H1 (cell line): ENCODE data around the gene ZMYND15. TPM values are rescaled to one million over a fixed set of nuclear protein-coding genes. Genes with fewer than 3 reads are reported as not detected.

Source experiments
- CTCF ChIA-PET: fragments of 300-600 bp; sonication (Branson Sonifier 250); formaldehyde crosslinking; loops from one replicate; lab custom pipeline; 2021; ENCODE audit not compliant: partially characterized antibody; lab: Charles Lee
- POLR2A ChIA-PET: fragments of 300-600 bp; sonication (Branson Sonifier 250); formaldehyde crosslinking; loops from one replicate; lab custom pipeline; 2021; ENCODE audit warnings: inconsistent platforms; ENCODE audit not compliant: partially characterized antibody; lab: Charles Lee
- DNase-seq, 2 experiments: peaks; one replicate each; pipeline versions ENCODE4 v3.0.0 to v3.0.0-alpha.2; 2010 to 2022; ENCODE audit warnings: low spot score in 2 of 2, low read depth in 1 of 2, mixed read lengths in 1 of 2
- FAIRE-seq: peaks from 2 replicates; lab custom pipeline; 2011; peaks lifted over from hg19 to GRCh38; lab: Jason Lieb, UNC
- H2AFZ ChIP-seq: 2 replicates; pipeline ENCODE4 v1.8.1; 2012; ENCODE audit warnings: low read length, inconsistent platforms
- H2AK5ac ChIP-seq: 2 replicates; pipeline ENCODE4 v1.6.1; 2013; ENCODE audit warnings: low read depth, low read length
- H2BK120ac ChIP-seq: replicated peaks from 2 replicates; pipeline ENCODE3; 2013; ENCODE audit warnings: low read depth, low read length, inconsistent platforms
- H2BK12ac ChIP-seq: 2 replicates; pipeline ENCODE4 v1.6.1; 2013; ENCODE audit warnings: low read depth, low read length
- H2BK15ac ChIP-seq: 2 replicates; pipeline ENCODE4 v1.6.1; 2013; ENCODE audit warnings: low read length
- H2BK20ac ChIP-seq: 2 replicates; pipeline ENCODE4 v1.6.1; 2013; ENCODE audit warnings: low read length
- H2BK5ac ChIP-seq: 2 replicates; pipeline ENCODE4 v1.6.1; 2013; ENCODE audit warnings: low read depth, low read length
- H3K14ac ChIP-seq: 2 replicates; pipeline ENCODE4 v1.6.1; 2013; ENCODE audit warnings: inconsistent platforms; ENCODE audit not compliant: insufficient read length
- H3K18ac ChIP-seq: 2 replicates; pipeline ENCODE4 v1.6.1; 2013; ENCODE audit warnings: low read length; ENCODE audit errors: extremely low read depth
- H3K23ac ChIP-seq: 2 replicates; pipeline ENCODE4 v1.6.1; 2013; ENCODE audit warnings: inconsistent platforms; ENCODE audit not compliant: insufficient read length
- H3K23me2 ChIP-seq: 2 replicates; pipeline ENCODE4 v1.6.1; 2013; ENCODE audit warnings: low read depth, low read length
- H3K27ac ChIP-seq: 2 replicates; pipeline ENCODE4 v1.6.1; 2011; ENCODE audit warnings: low read depth, low read length, inconsistent platforms
- H3K27me3 ChIP-seq, 4 experiments: replicated peaks in 1 of 4; 1 replicate in 1 of 4; 2 replicates in 3 of 4; pipeline versions ENCODE4 v1.6.1 to v1.8.1; 2011 to 2013; ENCODE audit warnings: low read length in 3 of 4, mild to moderate bottlenecking in 3 of 4, inconsistent platforms in 2 of 4, mixed read lengths in 2 of 4, moderate library complexity in 1 of 4; ENCODE audit not compliant: control insufficient read depth in 3 of 4, insufficient read depth in 3 of 4; ENCODE audit errors: extremely low read depth in 1 of 4
- H3K36me3 ChIP-seq, 4 experiments: 2 replicates each; pipeline versions ENCODE4 v1.6.1 to v1.8.1; 2011 to 2013; ENCODE audit warnings: mild to moderate bottlenecking in 4 of 4, low read length in 3 of 4, moderate library complexity in 2 of 4, control low read depth in 1 of 4, inconsistent platforms in 1 of 4; ENCODE audit not compliant: insufficient read depth in 4 of 4, control insufficient read depth in 2 of 4
- H3K4ac ChIP-seq: replicated peaks from 2 replicates; pipeline ENCODE3; 2013; ENCODE audit warnings: low read length, low read depth, mixed read lengths, inconsistent platforms; ENCODE audit not compliant: insufficient read length
- H3K4me1 ChIP-seq, 4 experiments: replicated peaks in 1 of 4; 1 replicate in 1 of 4; 2 replicates in 3 of 4; pipeline versions ENCODE4 v1.6.1 to v1.8.1; 2011 to 2013; ENCODE audit warnings: low read length in 3 of 4, inconsistent platforms in 2 of 4, mixed read lengths in 1 of 4; ENCODE audit not compliant: insufficient read depth in 4 of 4, control insufficient read depth in 3 of 4
- H3K4me2 ChIP-seq, 2 experiments: 2 replicates each; pipeline versions ENCODE4 v1.6.1 to v1.8.1; 2011 to 2013; ENCODE audit warnings: low read depth in 2 of 2, low read length in 2 of 2, control low read depth in 1 of 2, inconsistent platforms in 1 of 2, mild to moderate bottlenecking in 1 of 2; ENCODE audit not compliant: insufficient read depth in 1 of 2
- H3K4me3 ChIP-seq, 4 experiments: fragments of 200-600, 300-600 bp in 1 of 4; sonication (generic), shearing (Covaris generic), sonication (Bioruptor Twin) in 1 of 4; 2 replicates each; pipeline versions ENCODE4 v1.5.1 to v1.8.1; 2011 to 2016; ENCODE audit warnings: low read length in 4 of 4, low read depth in 3 of 4, control low read depth in 2 of 4, inconsistent platforms in 2 of 4, mild to moderate bottlenecking in 2 of 4, mixed read lengths in 1 of 4, moderate library complexity in 1 of 4; ENCODE audit not compliant: insufficient read depth in 2 of 4; ENCODE audit errors: extremely low read depth in 1 of 4
- H3K56ac ChIP-seq: replicated peaks from 2 replicates; pipeline ENCODE3; 2013; ENCODE audit warnings: low read depth, mild to moderate bottlenecking, mixed read lengths, low read length, inconsistent platforms; ENCODE audit not compliant: insufficient read length
- H3K79me1 ChIP-seq: 2 replicates; pipeline ENCODE4 v1.6.1; 2013; ENCODE audit warnings: low read depth, low read length, control low read depth
- H3K79me2 ChIP-seq, 2 experiments: 2 replicates each; pipeline versions ENCODE4 v1.6.1 to v1.8.1; 2012 to 2013; ENCODE audit warnings: low read length in 2 of 2, mild to moderate bottlenecking in 2 of 2, inconsistent platforms in 1 of 2; ENCODE audit not compliant: insufficient read depth in 2 of 2, control insufficient read depth in 1 of 2
- H3K9ac ChIP-seq, 4 experiments: replicated peaks in 1 of 4; 1 replicate in 1 of 4; 2 replicates in 3 of 4; pipeline versions ENCODE4 v1.6.1 to v1.8.1; 2011 to 2013; ENCODE audit warnings: low read depth in 3 of 4, low read length in 3 of 4, control low read depth in 2 of 4, mild to moderate bottlenecking in 2 of 4, moderate library complexity in 2 of 4, inconsistent platforms in 1 of 4; ENCODE audit errors: extremely low read depth in 1 of 4
- H3K9me3 ChIP-seq, 2 experiments: 2 replicates each; pipeline versions ENCODE4 v1.6.1 to v1.8.1; 2012 to 2013; ENCODE audit warnings: mild to moderate bottlenecking in 2 of 2, moderate library complexity in 2 of 2, control low read depth in 1 of 2, inconsistent platforms in 1 of 2, low read depth in 1 of 2, low read length in 1 of 2, mixed read lengths in 1 of 2; ENCODE audit not compliant: insufficient read depth in 2 of 2
- H4K20me1 ChIP-seq, 2 experiments: replicated peaks in 1 of 2; 2 replicates each; pipeline versions ENCODE3 to v1.8.1; 2011 to 2013; ENCODE audit warnings: inconsistent platforms in 2 of 2, low read length in 2 of 2, mild to moderate bottlenecking in 1 of 2; ENCODE audit not compliant: insufficient read depth in 2 of 2, control insufficient read depth in 1 of 2
- H4K5ac ChIP-seq: 2 replicates; pipeline ENCODE4 v1.6.1; 2013; ENCODE audit warnings: low read length, low read depth, mixed read lengths, inconsistent platforms; ENCODE audit not compliant: insufficient read length
- H4K8ac ChIP-seq: 2 replicates; pipeline ENCODE4 v1.8.0; 2013; ENCODE audit warnings: mild to moderate bottlenecking, moderate library complexity, low read length, inconsistent platforms; ENCODE audit not compliant: insufficient read depth; ENCODE audit errors: extremely low read depth
- H4K91ac ChIP-seq: replicated peaks from 2 replicates; pipeline ENCODE3; 2013; ENCODE audit warnings: low read length, mixed read lengths, inconsistent platforms; ENCODE audit not compliant: insufficient read length
- RFX5 ChIP-seq: IDR thresholded peaks from 2 replicates; pipeline ENCODE4 v1.6.1; 2011; ENCODE audit warnings: low read depth, low read length, improper control_type of control experiment, borderline replicate concordance
- WGBS, 2 experiments: shearing (Covaris generic) in 1 of 2; methylation state at CpG; one replicate each; pipeline versions ENCODE4 v1.1.6 to v1.1.7; 2013 to 2015; ENCODE audit warnings: low lambda C conversion rate in 2 of 2, mixed read lengths in 2 of 2, inconsistent platforms in 1 of 2, low coverage in 1 of 2, missing lambda C conversion rate in 1 of 2; ENCODE audit not compliant: insufficient replicate concordance in 2 of 2, insufficient coverage in 1 of 2, insufficient read length in 1 of 2; ENCODE audit errors: extremely low coverage in 1 of 2, missing lambda C conversion rate in 1 of 2; 5-methylcytosine and 5-hydroxymethylcytosine counted together
- polyA plus RNA-seq, 7 experiments: library from polyadenylated mRNA; depleted of rRNA in 3 of 7; stranded (reverse) in 5 of 7; unstranded in 2 of 7; fragments of >200 nt in 5 of 7; fragments of 200-250 nt in 2 of 7; gene quantifications; 1 replicate in 5 of 7; 2 replicates in 1 of 7; 4 replicates in 1 of 7; pipeline versions ENCODE4 v1.2.1 to v1.2.3, GENCODE V29; 2011 to 2013; ENCODE audit warnings: missing spikeins in 2 of 7, mixed read lengths in 2 of 7
- total RNA-seq: library from RNA; stranded (reverse); fragmentation: NEBNext Ultra II Directional; extraction: Animal tissue kit (Norgen Biotek cat#: 25700); gene quantifications from 2 replicates; pipeline ENCODE4 v1.2.1, GENCODE V29; 2021

Gene ZMYND15
- total and polyA plus RNA-seq, 2 of the 8 experiments (the other 6 are each of a cell fraction or from before 2014, with no cell fraction given): 0.53 to 0.58 TPM

- no peaks in the 10 kb centered on the region for H3K79me2 ChIP-seq
- H2BK12ac ChIP-seq: no peak overlapping the region
- no peak for FAIRE-seq
- H3K27ac ChIP-seq: no peak overlapping the region
- H3K18ac ChIP-seq: no peak overlapping the region
- H3K56ac ChIP-seq: no peak overlapping the region
- no peak overlapping the region for H2BK5ac ChIP-seq
- no peak overlapping the region for H2BK120ac ChIP-seq
- no peak overlapping the region for H4K5ac ChIP-seq
- no peaks in the 10 kb centered on the region for H3K79me1 ChIP-seq
- 75% methylated on average over 4 of the region's 4 CpGs; no CpG with 5 or more reads in 1 of the 2 experiments for WGBS, 2 experiments
- peaks cover 7% of the 10 kb centered on the region; the same call in 1 of the 2 replicates for H3K23me2 ChIP-seq
- no peak overlapping the region for H3K23ac ChIP-seq
- peaks cover 0 to 3% (median under 1%) of the 10 kb centered on the region in 4 experiments; a peak in 3 of 7 replicates for H3K4me1 ChIP-seq
- no peak overlapping the region for H3K4ac ChIP-seq
- H4K8ac ChIP-seq: no peak overlapping the region
- ChIA-PET POLR2A (no interaction called here), CTCF (interaction anchor here (0.9 to 1.0 kb wide), 2 partner anchors 38 to 42 kb away, joined by 4 to 7 read pairs; no protein-coding TSS in a partner anchor)
- H3K4me2 ChIP-seq: no peak overlapping the region
- H2BK15ac ChIP-seq: no peak overlapping the region
- H2BK20ac ChIP-seq: no peak overlapping the region
- H3K36me3 ChIP-seq: no peaks in the 10 kb centered on the region
- no peak overlapping the region for H3K14ac ChIP-seq
- peaks cover 0 to 9% (median 5%) of the 10 kb centered on the region in 4 experiments; a peak in 4 of 7 replicates for H3K27me3 ChIP-seq
- H4K20me1 ChIP-seq: no peaks in the 10 kb centered on the region
- H2AFZ ChIP-seq: no peak overlapping the region
- H4K91ac ChIP-seq: no peak overlapping the region
- no peak overlapping the region for H3K9ac ChIP-seq
- DNase-seq: no peak
- H2AK5ac ChIP-seq: no peak overlapping the region
- TF ChIP-seq RFX5: no peak
- no peak overlapping the region for H3K4me3 ChIP-seq
- H3K9me3 ChIP-seq: no peaks in the 10 kb centered on the region
These were observed 9.1 kb downstream of the ZMYND15 start for GRCh38 chr17:4748686-4749085.
